ENCODE data around the gene CHN2. TPM values are rescaled to one million over a fixed set of nuclear protein-coding genes. Genes with fewer than 3 reads are reported as not detected.

The CHN2 gene
- total RNA-seq, 4 donors from 2014 or later = 5.6 to 36.7 (median 16.8) TPM

DNA sequence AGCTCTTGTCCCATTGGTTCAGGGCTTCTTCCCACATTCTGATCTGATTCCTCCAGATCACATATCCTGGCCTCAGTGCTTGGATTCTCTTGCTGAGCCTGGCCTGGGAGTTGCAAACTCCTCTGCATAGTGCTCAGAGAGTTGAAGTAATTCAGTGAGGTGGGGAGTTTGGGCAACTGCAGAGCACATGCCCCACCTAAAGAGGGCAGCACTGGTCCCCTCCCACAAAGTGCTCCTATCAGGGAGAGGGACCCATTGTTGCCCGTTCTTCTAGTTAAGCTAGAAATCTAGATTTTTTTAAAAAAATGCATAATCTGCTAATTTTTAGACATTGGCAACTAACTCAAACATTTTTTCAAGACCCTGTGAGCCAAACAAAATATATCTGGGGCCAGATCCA, 45.1 kb downstream of the CHN2 start:
- H3K36me3 ChIP-seq = no peaks in the 10 kb centered on the region
- no peak overlapping the region for H3K27ac ChIP-seq
- in situ Hi-C loops (cut with MboI; ENCODE audit: low pct_ligation_motif_present in 1 of 4, low pct_unique_long_range_greater_than_20kb in 1 of 4, low sequenced_read_pairs in 3 of 4) = no loop called here
- intact Hi-C loops (cut with DNase I; ENCODE audit: low total_unique reads) = loop anchor here (5.0 kb wide), 1 partner anchor 153 kb away; no protein-coding TSS in a partner anchor
- 71% methylated on average over 1 of the region's 1 CpG; no CpG with 5 or more reads in 1 of the 2 donors for WGBS, 2 donors (ENCODE audit: low coverage in 1 of 2)
- peak; percentile 17 to 57 (median 26) for TF ChIP-seq CTCF (IDR thresholded peaks at IDR 0.05)
- TF ChIP-seq EP300 (IDR thresholded peaks at IDR 0.05; ENCODE audit: low read depth) = no peak
- no peak for TF ChIP-seq POLR2AphosphoS5 (IDR thresholded peaks at IDR 0.05)
- TF ChIP-seq POLR2A (IDR thresholded peaks at IDR 0.05) = no peak
- no peak overlapping the region for H3K4me3 ChIP-seq
- no peaks in the 10 kb centered on the region for H3K27me3 ChIP-seq
- no peaks in the 10 kb centered on the region for H3K4me1 ChIP-seq
- H3K9me3 ChIP-seq = no peaks in the 10 kb centered on the region
- no peak for DNase-seq

DNA sequence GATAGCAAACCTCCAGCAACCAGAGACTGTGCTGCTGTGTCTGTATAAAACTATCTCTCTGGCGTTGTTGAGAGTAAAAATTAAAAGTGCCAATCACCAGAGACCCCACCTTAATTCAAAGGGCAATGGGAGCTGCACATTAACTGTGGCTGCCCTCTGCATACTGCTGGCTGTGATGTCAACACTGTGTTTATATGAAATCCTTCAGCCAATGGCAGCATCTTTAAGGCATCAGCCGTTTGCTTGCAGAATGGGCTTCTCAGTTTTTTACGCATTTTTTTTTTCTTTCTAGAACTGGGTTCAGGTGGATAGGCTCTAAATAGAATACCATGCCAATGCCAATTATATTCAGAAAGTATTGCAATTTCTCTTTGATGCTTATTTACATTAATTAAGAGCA, 47.7 kb downstream of the CHN2 start:
- Histone ChIP-seq H3K4me3 (no peak overlapping the region), H3K27ac (no peak overlapping the region), H3K9me3 (no peaks in the 10 kb centered on the region), H3K4me1 (no peaks in the 10 kb centered on the region), H3K27me3 (no peaks in the 10 kb centered on the region), H3K36me3 (no peaks in the 10 kb centered on the region)
- intact Hi-C loops (cut with DNase I; ENCODE audit: low total_unique reads) = loop anchor here (5.0 kb wide), 1 partner anchor 150 kb away; no protein-coding TSS in a partner anchor
- TF ChIP-seq CTCF (IDR thresholded peaks at IDR 0.05) (no peak), EP300 (IDR thresholded peaks at IDR 0.05; ENCODE audit: low read depth) (no peak), POLR2AphosphoS5 (IDR thresholded peaks at IDR 0.05) (no peak), POLR2A (IDR thresholded peaks at IDR 0.05) (no peak)
- no peak for DNase-seq
- in situ Hi-C loops (cut with MboI; ENCODE audit: low pct_ligation_motif_present in 1 of 4, low pct_unique_long_range_greater_than_20kb in 1 of 4, low sequenced_read_pairs in 3 of 4) = no loop called here
- 68% methylated on average over 3 of the region's 3 CpGs for WGBS, 2 donors (ENCODE audit: low coverage in 1 of 2)

DNA sequence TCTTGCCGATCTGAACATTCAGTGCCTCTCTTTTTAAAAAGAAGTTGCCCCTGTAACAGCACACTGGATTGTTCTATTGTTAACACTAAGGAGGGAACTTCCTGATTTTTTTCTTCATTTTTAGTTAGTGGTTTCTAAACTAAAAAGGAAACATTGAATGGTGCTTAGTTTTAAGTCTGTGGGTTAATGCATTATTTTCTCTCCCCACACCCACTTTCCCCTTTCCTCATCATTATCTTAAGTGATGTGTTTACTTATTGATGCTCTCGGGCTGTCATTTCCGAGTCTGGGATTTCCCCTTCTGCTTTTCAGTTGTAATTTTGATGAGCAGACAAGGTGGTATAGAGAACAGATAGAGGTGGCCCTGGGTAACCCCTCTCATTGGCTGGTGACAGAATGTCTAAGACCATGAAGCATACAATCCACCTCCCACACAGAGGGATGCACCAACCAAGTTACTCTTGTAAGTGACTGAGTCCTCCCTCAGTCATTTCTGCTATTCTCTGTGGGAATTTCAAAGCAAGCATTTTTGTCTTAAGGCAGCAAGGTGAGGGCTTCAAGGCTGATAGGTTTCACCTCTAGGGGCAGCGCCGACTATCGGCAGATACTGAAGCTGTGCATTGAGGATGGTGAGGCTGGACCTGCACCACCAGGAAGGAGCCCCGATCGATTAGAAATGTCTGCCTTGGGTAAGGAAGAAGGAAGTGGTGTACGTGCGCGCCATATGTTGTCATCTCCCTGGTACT, 49.5 kb downstream of the CHN2 start:
- H3K27ac ChIP-seq = no peak overlapping the region
- intact Hi-C loops (cut with DNase I; ENCODE audit: low total_unique reads) = loop anchor here (5.0 kb wide), 1 partner anchor 148 kb away; no protein-coding TSS in a partner anchor
- no peak for DNase-seq

More for the DNA sequence above, 49.5 kb downstream of the CHN2 start:
- WGBS, 2 donors (ENCODE audit: low coverage in 1 of 2) = 37 to 76% methylated on average over 3 to 11 of the region's 11 CpGs
- no peak for TF ChIP-seq POLR2A (IDR thresholded peaks at IDR 0.05)
- no peak for TF ChIP-seq POLR2AphosphoS5 (IDR thresholded peaks at IDR 0.05)
- TF ChIP-seq CTCF (IDR thresholded peaks at IDR 0.05) = no peak
- TF ChIP-seq EP300 (IDR thresholded peaks at IDR 0.05; ENCODE audit: low read depth) = no peak
- H3K9me3 ChIP-seq = no peaks in the 10 kb centered on the region
- no peak overlapping the region for H3K4me3 ChIP-seq
- no peaks in the 10 kb centered on the region for H3K36me3 ChIP-seq
- no peaks in the 10 kb centered on the region for H3K27me3 ChIP-seq
- no peaks in the 10 kb centered on the region for H3K4me1 ChIP-seq
- in situ Hi-C loops (cut with MboI; ENCODE audit: low pct_ligation_motif_present in 1 of 4, low pct_unique_long_range_greater_than_20kb in 1 of 4, low sequenced_read_pairs in 3 of 4) = no loop called here

Data from transverse colon (tissue), 4 donors.